K562 (cell line): Measurements from ENCODE around the gene ZDHHC14. TPM values are rescaled to one million over a fixed set of nuclear protein-coding genes. Genes with fewer than 3 reads are reported as not detected.

Experiments used
- CBFA2T3 ChIP-seq: fragments of 450-650 bp; IDR thresholded peaks from 2 replicates; pipeline ENCODE4 v1.6.1; 2017
- ELF2 ChIP-seq: fragments of 250-450 bp; sonication (Bioruptor Pico); IDR thresholded peaks from 2 replicates; pipeline ENCODE4 v1.5.0; 2021; ENCODE audit warnings: mild to moderate bottlenecking
- HDAC2 ChIP-seq: fragments of 450-650 bp; IDR thresholded peaks from 2 replicates; pipeline ENCODE4 v1.6.1; 2016; ENCODE audit warnings: mild to moderate bottlenecking
- HDGF ChIP-seq: fragments of 450-650 bp; IDR thresholded peaks from 2 replicates; pipeline ENCODE4 v1.6.1; 2016
- IFI16 ChIP-seq: fragments of 250-450 bp; sonication (Bioruptor Pico); IDR thresholded peaks from 2 replicates; pipeline ENCODE4 v2.1.2; 2022; ENCODE audit warnings: mild to moderate bottlenecking, inconsistent platforms
- L3MBTL2 ChIP-seq: fragments of 450-650 bp; IDR thresholded peaks from 2 replicates; pipeline ENCODE4 v1.6.1; 2016; ENCODE audit warnings: mild to moderate bottlenecking, moderate library complexity
- NFIC ChIP-seq: fragments of 450-650 bp; IDR thresholded peaks from 2 replicates; pipeline ENCODE4 v1.6.1; 2017; ENCODE audit warnings: mild to moderate bottlenecking, inconsistent platforms
- PURB ChIP-seq: sonication (generic); formaldehyde crosslinking; IDR thresholded peaks from 2 replicates; pipeline ENCODE4 v1.9.0; 2021; ENCODE audit warnings: low read depth, mild to moderate bottlenecking, missing genetic modification reagents
- SMARCC2 ChIP-seq: fragments of 450-650 bp; IDR thresholded peaks from 2 replicates; pipeline ENCODE4 v1.6.1; 2017; ENCODE audit warnings: antibody characterized with exemption, moderate library complexity, mild to moderate bottlenecking, low read depth
- SP2 ChIP-seq: IDR thresholded peaks from 2 replicates; pipeline ENCODE4 v1.6.1; 2011; ENCODE audit warnings: mild to moderate bottlenecking, low read depth, low read length, moderate library complexity; ENCODE audit not compliant: poor library complexity, severe bottlenecking; ENCODE audit errors: extremely low read depth
- TAF15 ChIP-seq: fragments of 200-400 bp; formaldehyde crosslinking; IDR thresholded peaks from 2 replicates; pipeline ENCODE4 v1.6.1; 2017; ENCODE audit warnings: mild to moderate bottlenecking, low read depth, low read length, moderate library complexity
- THAP12 ChIP-seq: fragments of 250-450 bp; sonication (Bioruptor Pico); IDR thresholded peaks from 2 replicates; pipeline ENCODE4 v1.9.0; 2021; ENCODE audit warnings: mild to moderate bottlenecking, inconsistent platforms
- U2AF2 ChIP-seq: fragments of 200-400 bp; formaldehyde crosslinking; optimal IDR thresholded peaks from 2 replicates; pipeline ENCODE3; 2017; ENCODE audit warnings: low read depth, mild to moderate bottlenecking, low read length
- UBTF ChIP-seq, 2 experiments: IDR thresholded peaks; 2 replicates each; pipeline ENCODE4 v1.6.1; 2012; ENCODE audit warnings: improper control_type of control experiment in 2 of 2, low read depth in 2 of 2, low read length in 2 of 2, borderline replicate concordance in 1 of 2
- ZNF133 ChIP-seq: fragments of 250-450 bp; sonication (Bioruptor Pico); IDR thresholded peaks from 2 replicates; pipeline ENCODE4 v1.4.0; 2020; ENCODE audit warnings: mild to moderate bottlenecking
- ZNF174 ChIP-seq: fragments of 250-450 bp; sonication (Bioruptor Pico); IDR thresholded peaks from 2 replicates; pipeline ENCODE4 v1.4.0; 2020; ENCODE audit warnings: mild to moderate bottlenecking
- polyA plus RNA-seq, 8 experiments: library from polyadenylated mRNA; depleted of rRNA in 4 of 8; stranded (reverse) in 5 of 8; unstranded in 3 of 8; fragments of >200 nt; fragmentation: Nextera tagmentation in 2 of 8; fragmentation: Illumina TruSeq in 1 of 8; extraction: Ambion mirVana in 2 of 8; extraction: Trizol in 1 of 8; gene quantifications; 2 replicates each; pipeline versions ENCODE4 v1.2.1 to v1.2.3, GENCODE V29; 2011 to 2014; ENCODE audit warnings: inconsistent platforms in 1 of 8, missing spikeins in 1 of 8
- total RNA-seq, 7 experiments: library from RNA; depleted of rRNA in 6 of 7; stranded (reverse); fragments of >200 nt in 6 of 7; fragmentation: Illumina TruSeq in 2 of 7; extraction: Trizol in 2 of 7; gene quantifications; 2 replicates each; pipeline versions ENCODE4 v1.2.1 to v1.2.3, GENCODE V29; 2011 to 2021; ENCODE audit warnings: low replicate concordance in 1 of 7
- TF ChIP-seq, protein P1 (sequence below): fragments of 450-650 bp; IDR thresholded peaks from 2 replicates; pipeline ENCODE4 v1.6.1; 2018; ENCODE audit warnings: mild to moderate bottlenecking, low read depth; ENCODE audit not compliant: partially characterized antibody
- TF ChIP-seq, protein P2 (sequence below): fragments of 200-800 bp; sonication (Bioruptor generic); IDR thresholded peaks from 2 replicates; pipeline ENCODE4 v1.6.1; 2017; ENCODE audit warnings: missing genetic modification characterization, missing compliant biosample characterization

Gene ZDHHC14
- total and polyA plus RNA-seq, 9 of the 15 experiments (the other 6 are each of a cell fraction or from before 2014, with no cell fraction given) = 0.92 to 23.1 (median 13.8) TPM

GRCh38 chr6:157381631-157382621, 936 bp downstream of the ZDHHC14 start (continued):
- TF ChIP-seq, protein P1, sequence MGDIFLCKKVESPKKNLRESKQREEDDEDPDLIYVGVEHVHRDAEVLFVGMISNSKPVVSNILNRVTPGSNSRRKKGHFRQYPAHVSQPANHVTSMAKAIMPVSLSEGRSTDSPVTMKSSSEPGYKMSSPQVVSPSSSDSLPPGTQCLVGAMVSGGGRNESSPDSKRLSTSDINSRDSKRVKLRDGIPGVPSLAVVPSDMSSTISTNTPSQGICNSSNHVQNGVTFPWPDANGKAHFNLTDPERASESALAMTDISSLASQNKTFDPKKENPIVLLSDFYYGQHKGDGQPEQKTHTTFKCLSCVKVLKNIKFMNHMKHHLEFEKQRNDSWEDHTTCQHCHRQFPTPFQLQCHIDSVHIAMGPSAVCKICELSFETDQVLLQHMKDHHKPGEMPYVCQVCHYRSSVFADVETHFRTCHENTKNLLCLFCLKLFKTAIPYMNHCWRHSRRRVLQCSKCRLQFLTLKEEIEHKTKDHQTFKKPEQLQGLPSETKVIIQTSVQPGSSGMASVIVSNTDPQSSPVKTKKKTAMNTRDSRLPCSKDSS = no peak
- TF ChIP-seq SMARCC2 (no peak), HDGF (no peak), TAF15 (no peak), IFI16 (CRISPR knock-in tag) (no peak), SP2 (no peak), ELF2 (0 out of 2 replicates have a peak, but pooled peaks have one; percentile 30), L3MBTL2 (peak; percentile 52), PURB (CRISPR knock-in tag) (no peak), NFIC (peak; percentile 33; the same call in 1 of the 2 replicates), UBTF (IDR thresholded peaks at IDR 0.05; ENCODE audit: borderline replicate concordance in 1 of 2, low read depth in 2 of 2, low read length in 2 of 2) (peak; percentile 19 to 56; a peak in 2 of 4 replicates), ZNF174 (CRISPR knock-in tag) (no peak), HDAC2 (0 out of 2 replicates have a peak, but pooled peaks have one; percentile 24), CBFA2T3 (no peak), THAP12 (CRISPR knock-in tag) (no peak), ZNF133 (no peak), U2AF2 (no peak)
- TF ChIP-seq, protein P2, sequence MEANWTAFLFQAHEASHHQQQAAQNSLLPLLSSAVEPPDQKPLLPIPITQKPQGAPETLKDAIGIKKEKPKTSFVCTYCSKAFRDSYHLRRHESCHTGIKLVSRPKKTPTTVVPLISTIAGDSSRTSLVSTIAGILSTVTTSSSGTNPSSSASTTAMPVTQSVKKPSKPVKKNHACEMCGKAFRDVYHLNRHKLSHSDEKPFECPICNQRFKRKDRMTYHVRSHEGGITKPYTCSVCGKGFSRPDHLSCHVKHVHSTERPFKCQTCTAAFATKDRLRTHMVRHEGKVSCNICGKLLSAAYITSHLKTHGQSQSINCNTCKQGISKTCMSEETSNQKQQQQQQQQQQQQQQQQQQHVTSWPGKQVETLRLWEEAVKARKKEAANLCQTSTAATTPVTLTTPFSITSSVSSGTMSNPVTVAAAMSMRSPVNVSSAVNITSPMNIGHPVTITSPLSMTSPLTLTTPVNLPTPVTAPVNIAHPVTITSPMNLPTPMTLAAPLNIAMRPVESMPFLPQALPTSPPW (CRISPR knock-in tag) = peak; percentile 57
